GM13976 (cell line): Measurements from ENCODE around the gene LHX5.
A peak's percentile ranks its signal among the peaks of the same experiment; 100 is the strongest.

ENCODE experiments used
- DNase-seq: peaks from one replicate; pipeline ENCODE4 v3.0.0; 2012; ENCODE audit warnings: low spot score
- in situ Hi-C: fragments of 300-500 bp; cut with MboI; formaldehyde crosslinking; loops from one replicate; pipeline ENCODE4 v1.12.0; 2022; ENCODE audit warnings: low sequenced_read_pairs, mixed read lengths, inconsistent platforms; ENCODE audit not compliant: unreplicated experiment
- TF ChIP-seq, protein P1 (sequence below): IDR thresholded peaks from 2 replicates; pipeline ENCODE4 v1.5.1; 2012; ENCODE audit warnings: borderline replicate concordance, mild to moderate bottlenecking; ENCODE audit not compliant: insufficient read depth; ENCODE audit errors: extremely low read depth, missing control alignments, control extremely low read depth

Gene LHX5

DNA sequence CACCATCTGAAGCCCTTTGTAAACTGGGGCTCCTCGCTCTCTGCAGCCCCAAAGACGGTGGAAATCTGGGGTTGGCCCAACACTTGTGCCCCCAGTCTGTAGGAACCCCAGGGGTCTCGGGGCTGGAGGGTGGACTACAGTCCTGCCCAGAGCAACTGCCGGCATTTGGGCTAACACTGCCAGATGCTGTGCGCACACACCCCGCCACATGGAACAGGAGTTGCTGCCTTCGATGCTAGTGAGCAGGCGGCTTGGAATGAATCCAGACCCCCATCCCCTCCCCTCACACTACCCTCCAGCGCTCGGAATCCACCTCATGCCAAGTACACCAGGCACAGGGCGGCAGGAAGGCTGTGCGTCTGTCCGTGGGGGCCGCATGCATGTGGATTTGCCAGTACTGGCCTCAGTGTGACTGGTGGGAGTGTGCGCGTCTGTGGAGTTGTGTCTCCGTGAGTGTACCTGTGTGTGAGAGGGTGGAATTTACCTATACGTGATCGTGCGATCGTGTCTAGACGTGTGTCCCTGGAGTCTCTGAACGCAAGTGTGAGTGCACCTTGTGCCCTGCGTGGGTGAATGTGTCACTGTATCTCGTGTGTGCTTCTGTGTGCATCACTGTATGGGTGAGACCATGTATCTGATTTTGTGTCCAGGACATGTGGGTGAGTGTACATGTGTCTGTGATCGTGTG lies 5.1 kb downstream of the LHX5 start:
- no peak for DNase-seq
- in situ Hi-C loops: loop anchor here (25.0 kb wide), 2 partner anchors 446 to 946 kb away; partner anchors contain the start of gene TBX5
- TF ChIP-seq, protein P1, sequence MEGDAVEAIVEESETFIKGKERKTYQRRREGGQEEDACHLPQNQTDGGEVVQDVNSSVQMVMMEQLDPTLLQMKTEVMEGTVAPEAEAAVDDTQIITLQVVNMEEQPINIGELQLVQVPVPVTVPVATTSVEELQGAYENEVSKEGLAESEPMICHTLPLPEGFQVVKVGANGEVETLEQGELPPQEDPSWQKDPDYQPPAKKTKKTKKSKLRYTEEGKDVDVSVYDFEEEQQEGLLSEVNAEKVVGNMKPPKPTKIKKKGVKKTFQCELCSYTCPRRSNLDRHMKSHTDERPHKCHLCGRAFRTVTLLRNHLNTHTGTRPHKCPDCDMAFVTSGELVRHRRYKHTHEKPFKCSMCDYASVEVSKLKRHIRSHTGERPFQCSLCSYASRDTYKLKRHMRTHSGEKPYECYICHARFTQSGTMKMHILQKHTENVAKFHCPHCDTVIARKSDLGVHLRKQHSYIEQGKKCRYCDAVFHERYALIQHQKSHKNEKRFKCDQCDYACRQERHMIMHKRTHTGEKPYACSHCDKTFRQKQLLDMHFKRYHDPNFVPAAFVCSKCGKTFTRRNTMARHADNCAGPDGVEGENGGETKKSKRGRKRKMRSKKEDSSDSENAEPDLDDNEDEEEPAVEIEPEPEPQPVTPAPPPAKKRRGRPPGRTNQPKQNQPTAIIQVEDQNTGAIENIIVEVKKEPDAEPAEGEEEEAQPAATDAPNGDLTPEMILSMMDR: no peak

DNA sequence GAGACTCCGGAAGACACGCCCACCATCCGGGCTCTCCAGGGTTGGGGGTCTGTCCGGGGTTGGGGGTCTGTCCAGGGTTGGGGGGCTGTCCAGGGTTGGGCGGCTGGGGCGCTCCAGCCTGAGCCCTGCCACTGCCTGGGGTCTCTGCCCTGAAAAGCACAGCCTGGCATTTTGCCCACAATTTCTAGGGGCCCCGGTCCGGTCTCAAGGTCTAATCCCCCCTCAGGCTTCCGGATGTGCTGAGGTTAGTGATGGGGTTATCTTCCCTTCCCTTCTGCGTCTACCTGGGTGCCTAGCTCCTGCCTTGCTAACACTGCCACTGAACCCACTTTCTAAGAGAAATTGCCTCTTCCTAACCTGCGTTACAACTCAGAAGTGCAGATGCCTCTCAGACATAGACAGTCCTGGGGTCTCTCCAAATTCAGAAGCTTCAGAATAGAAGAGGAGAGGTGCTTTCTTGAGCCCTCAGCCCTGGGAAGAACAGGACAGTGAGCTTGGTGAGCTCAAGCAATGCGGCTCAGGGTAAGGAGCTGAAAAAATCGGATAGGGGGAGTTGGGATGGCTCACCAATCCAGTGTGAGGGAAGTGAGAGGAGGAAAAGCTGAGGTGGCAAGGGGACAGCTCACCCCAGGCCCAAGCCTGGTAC lies 5.7 kb downstream of the LHX5 start:
- in situ Hi-C loops: loop anchor here (25.0 kb wide), 2 partner anchors 446 to 946 kb away; partner anchors contain the start of gene TBX5
- DNase-seq: no peak
- TF ChIP-seq, protein P1: no peak

DNA sequence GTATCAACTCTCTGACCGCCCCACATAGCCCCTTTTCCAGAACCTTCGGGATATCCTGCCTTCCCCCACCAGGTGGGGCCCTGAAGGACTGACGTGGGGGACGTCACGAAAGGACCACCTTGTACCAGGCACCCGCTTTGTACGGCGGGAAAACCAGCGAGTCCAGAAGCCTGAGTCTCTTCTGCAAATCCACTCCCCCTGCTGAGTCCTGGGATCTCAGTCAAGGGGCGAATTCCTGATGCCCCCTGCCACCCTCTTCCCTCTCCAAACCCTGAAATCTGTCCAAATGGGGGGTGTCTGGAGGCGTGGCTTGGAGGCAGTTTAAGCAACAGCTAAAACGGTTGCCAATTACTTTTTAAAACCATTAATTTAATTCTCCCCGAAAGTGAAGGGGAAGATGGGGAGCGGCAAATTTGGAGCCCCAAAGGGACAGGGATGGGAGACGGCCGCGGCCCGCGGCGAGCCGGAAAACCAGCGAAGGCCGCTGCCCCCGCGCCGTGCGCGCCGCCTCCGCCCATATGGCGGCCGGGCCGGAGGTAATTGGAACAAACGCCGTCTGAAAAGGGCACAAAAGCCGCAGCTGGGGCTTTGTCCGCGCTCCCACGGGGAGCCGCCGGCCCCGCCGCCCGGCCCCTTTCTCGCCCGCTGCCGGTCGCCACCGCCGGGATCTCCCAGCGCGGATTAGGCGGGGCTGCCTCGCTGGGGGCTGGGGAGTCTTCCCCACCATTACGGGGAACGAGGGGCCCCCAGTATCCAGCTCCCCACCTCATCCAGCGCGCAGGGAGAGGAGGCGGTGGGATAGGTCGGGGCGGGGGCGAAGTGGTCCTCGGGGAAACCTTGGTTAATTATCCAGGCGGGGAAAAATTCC lies 6.6 kb downstream of the LHX5 start:
- DNase-seq: peak; percentile 34
- TF ChIP-seq, protein P1: no peak
- in situ Hi-C loops: loop anchor here (25.0 kb wide), 2 partner anchors 447 to 947 kb away; partner anchors contain the start of gene TBX5

DNA sequence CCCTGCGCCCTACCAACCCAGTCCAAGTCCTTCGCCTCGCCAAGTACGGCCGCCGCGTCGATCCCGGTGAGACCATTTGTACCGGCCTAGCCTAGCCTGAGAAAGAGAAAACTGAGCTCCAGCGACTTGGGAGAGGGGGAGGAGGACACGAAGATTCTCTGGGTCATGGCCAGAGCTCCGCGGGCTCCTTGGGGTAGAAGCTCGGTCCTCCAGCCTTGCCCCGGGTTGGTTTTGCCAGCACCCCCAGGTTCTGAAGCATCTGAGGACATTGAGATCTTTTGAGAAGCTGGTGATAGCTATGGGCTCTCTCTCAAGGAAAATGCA lies 7.3 kb downstream of the LHX5 start:
- TF ChIP-seq, protein P1: no peak
- DNase-seq: no peak
- in situ Hi-C loops: loop anchor here (25.0 kb wide), 2 partner anchors 448 to 948 kb away; partner anchors contain the start of gene TBX5

DNA sequence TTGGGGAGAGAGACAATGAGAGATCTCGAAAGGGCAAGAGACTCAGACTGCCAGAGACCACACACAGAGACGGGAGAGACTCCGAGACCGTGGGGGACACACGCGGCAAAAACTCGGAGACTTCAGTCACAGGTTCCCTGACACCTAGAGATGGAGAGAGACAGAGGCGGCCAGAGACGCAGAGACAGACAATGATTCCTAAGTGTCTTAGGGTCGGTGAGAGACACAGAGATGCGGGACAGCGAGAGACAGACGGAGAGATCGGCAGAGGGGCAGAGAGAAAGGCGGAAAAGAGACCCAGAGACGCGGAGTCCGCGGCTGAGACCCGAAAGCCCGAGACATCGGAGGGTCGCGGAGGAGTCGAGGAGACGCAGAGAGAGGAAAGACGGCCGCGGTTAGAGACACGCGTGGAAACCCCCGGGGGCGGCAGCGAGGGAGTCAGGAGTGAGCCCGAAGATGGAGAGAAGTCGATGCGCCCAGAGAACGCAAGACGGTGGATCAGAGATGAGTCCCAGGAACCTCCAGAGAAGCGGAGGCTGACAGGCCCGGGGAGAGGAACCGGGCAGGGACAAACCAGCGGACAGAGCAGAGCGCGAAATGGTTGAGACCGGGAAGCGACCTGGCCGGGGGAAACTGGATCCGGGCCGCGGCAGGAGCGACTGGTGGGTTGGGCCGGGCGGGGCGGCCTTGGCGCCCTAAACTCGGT lies 7.8 kb downstream of the LHX5 start:
- peak; percentile 29 for DNase-seq
- TF ChIP-seq, protein P1: no peak
- in situ Hi-C loops: loop anchor here (25.0 kb wide), 2 partner anchors 448 to 948 kb away; partner anchors contain the start of gene TBX5
